ENCODE measurements around the gene MLEC.

DNA sequence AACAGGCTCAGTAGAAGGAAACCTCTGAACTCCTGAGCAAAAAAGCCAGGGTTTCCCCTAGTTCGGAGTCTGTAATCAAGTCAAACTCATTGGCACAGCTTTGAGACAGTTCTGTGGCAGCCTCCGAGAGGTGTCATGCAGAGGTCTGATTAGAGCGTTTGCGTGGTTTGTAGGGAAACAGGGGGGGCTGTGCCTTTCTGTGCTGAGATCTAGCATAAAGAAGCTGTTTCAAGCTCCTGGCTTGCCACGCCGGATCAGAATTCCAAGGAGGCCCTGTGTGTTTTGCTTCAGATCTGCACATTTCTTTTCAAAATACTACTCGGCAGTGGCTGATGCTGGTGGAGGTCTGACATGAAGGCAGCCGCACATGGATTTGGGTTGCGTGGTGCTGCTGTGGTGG, 44.8 kb upstream of the MLEC start:
- no peak for TF ChIP-seq POLR2A (IDR thresholded peaks at IDR 0.05)
- no peak for TF ChIP-seq CTCF (IDR thresholded peaks at IDR 0.05 in 4 of 5, conservative IDR thresholded peaks at IDR 0.05 in 1 of 5)
